DMS53 (cell line): ENCODE results near the gene IQGAP3.
"Not testable (repeated sequence)": the region's sequence is repeated elsewhere in the genome, so short reads cannot be mapped to it uniquely, and the experiment has no call there.

Experiments used
- DNase-seq: peaks from one replicate; lab custom pipeline; 2025; lab: John Stamatoyannopoulos, UW

IQGAP3 gene

DNA sequence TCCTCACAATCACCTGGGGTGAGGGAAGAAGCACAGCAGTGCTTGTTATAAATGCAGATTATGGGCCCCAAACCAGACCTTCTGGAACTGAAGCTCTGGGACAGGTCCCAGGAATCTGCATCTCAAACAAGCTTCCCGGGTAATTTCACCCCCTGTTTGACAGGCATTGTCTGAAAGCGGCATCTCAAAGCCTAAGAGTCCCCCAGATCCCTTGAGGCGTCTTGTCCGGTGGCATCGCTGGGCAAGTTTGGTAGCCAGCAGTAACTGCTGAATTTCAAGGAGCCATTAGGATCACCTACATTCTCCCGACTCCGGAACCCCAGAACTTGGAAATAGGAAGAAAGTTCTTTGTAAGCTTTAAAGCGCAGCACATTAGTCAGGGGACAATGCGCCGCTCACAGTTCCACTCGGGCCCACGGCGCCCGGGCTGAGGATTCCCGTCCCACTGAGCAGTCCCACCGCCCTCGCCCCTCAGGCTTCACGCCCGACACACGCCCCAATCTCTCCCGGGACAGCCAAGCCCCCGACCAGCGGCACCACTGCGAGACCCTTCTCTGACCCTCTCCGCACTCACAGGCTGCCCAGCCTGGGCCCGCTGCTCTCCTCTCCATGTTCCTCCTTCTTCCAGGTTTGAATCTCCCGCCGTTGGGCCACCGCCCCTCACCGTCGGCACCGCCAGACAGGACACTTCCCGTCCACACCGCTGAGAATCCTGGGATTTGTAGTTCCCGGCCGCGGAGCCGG, at the start of gene IQGAP3:
Gene IQGAP3 (minus strand): TSS at position 647 of the 744 bp plus-strand sequence. CDS start 36 bp downstream, at position 611.
- peak; percentile 95 for DNase-seq

DNA sequence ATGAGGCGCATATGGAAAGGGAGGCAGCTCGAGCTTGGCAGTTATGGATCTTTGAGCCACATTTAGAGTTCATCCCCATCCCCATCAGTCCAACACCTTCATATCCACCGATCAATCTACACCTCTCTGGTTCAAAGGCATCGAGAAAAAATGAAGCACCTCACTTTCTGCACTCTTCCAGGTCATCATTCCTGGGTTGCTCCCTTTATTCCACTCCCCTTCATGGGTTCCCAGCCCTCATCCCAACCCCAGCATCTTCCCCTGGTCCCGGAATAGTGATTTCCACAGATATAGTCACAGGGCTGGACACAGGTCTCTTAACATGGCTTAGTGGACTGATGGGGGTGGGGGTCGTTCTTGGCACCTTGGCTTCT, 47.2 kb upstream of the IQGAP3 start:
- DNase-seq, result no peak

DNA sequence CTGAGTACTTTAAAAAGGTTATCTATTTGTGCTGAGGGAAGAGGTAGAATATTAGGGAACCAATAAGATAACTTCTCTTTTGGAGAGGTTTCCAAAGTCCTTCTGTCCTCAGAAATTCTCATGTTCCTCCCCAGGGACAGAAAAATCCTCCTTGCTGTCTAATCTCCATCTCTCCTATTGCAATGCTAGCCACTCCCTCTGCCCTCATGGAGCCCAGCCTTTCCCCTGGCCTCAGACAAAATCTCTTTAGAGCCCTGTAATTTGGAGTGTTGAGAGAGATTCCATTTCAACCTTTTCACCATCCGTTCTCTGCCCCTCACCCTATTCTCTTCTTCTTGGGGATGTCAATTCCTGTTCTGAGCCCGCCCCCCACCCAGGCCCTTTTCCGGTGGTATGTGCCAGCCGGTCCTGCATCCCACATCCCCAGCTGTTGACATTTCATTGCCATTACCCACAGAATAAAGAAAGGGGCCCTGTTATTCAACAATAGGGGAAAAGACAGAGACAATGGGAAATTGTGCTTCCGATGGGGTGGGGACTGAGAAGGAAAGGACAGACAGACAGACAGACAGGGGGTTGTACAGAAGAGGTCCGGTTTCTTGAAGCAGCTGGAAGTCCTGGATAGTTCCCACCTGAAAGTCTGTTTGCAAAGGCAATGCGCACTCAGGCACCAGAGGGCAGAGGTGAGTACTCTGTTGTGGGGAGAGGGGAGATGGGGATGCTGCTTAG, 46.7 kb upstream of the IQGAP3 start, which contains the start of gene HAPLN2:
Gene HAPLN2 (plus strand): TSS at position 563 of the 729 bp plus-strand sequence. CDS start 4,076 bp downstream, outside the sequence.
- peak; percentile 73 for DNase-seq

GRCh38 chr1:156616463-156616862, 44.1 kb upstream of the IQGAP3 start:
- peak; percentile 64 for DNase-seq

DNA sequence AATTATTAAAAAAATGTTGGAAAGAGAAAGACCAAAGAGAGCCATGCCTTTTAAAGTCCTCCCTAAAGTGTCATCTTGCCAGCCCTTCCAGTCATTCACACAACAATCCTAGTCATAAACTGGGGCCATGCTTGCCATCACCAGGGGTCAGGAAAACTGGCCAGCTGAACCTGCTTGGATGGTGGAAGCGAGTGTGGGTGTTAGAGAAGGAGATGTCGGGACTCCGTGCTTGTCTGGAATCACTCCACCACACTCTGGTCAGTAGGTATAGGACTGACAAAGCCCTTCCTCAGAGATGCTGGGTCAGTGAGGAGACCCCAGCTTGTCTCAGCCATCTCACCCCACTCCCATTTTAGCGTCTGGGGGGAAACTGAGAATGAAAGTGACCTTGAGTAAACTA, 43.6 kb upstream of the IQGAP3 start:
- DNase-seq, result no peak

GRCh38 chr1:156612666-156613065, 40.3 kb upstream of the IQGAP3 start:
- DNase-seq, result no peak

DNA sequence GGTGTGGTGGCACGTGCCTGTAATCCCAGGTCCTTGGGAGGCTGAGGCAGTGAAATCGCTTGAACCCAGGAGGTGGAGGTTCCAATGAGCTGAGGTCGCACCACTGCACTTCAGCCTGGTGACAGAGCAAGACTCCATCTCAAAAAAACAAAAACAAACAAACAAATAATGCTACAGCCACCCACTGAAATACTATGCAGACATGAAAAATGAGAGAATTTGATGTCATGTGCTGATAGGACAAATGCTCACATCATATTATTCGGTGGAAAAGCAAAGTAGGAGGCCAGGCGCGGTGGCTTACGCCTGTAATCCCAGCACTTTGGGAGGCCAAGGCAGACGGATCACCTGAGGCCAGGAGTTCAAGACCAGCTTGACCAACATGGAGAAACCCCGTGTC, 37.7 kb upstream of the IQGAP3 start:
- not testable (repeated sequence) for DNase-seq

DNA sequence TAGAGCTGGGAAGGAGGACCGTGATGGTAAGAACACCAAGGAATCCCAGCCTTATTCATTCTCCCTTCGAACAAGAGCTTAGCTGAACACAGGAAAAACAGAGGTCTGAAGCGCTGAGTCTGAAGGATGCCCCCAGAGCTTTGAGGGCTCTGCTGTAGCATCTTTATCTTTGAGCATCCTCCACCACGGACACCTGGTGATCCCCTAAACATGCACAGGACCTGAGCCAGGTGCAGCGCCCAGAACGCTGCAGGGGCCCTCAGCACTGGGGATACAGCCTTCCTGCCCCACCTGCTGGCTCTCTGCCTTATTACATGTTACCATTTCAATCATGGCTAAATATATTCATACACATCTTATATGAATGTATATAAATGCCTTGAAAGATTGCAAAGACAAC, 36.6 kb upstream of the IQGAP3 start:
- DNase-seq, result peak; percentile 83

- peak; percentile 94 for DNase-seq
Measured at GRCh38 chr1:156608036-156608674, 35.8 kb upstream of the IQGAP3 start.

- not testable (repeated sequence) for DNase-seq
Measured at GRCh38 chr1:156607344-156607743, 35.0 kb upstream of the IQGAP3 start.

- DNase-seq, result peak; percentile 54
Measured at GRCh38 chr1:156602557-156602993, 30.2 kb upstream of the IQGAP3 start.

DNA sequence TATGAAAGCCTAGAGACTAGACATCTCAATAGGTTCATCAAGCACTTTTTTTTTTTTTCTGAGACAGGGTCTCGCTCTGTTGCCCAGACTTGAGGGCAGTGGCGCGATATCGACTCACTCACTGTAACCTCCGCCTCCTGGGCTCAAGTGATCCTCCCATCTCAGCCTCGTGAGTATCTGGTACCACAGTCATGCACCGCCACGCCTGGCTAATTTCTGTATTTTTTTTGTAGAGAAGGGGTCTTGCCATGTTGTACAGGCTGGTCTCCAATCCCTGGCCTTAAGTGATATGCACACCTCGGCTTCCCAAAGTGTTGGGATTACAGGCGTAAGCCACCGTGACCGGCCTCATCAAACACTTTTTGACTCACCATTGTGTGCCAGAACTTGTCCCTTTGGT, 29.5 kb upstream of the IQGAP3 start:
- DNase-seq, result no peak

- DNase-seq, result peak; percentile 94
Measured at GRCh38 chr1:156601122-156601830, 28.9 kb upstream of the IQGAP3 start, which contains the start of gene GPATCH4. GPATCH4 (minus strand) TSS chr1:156601479.

GRCh38 chr1:156600733-156601121, 28.4 kb upstream of the IQGAP3 start:
- peak; percentile 69 for DNase-seq

DNA sequence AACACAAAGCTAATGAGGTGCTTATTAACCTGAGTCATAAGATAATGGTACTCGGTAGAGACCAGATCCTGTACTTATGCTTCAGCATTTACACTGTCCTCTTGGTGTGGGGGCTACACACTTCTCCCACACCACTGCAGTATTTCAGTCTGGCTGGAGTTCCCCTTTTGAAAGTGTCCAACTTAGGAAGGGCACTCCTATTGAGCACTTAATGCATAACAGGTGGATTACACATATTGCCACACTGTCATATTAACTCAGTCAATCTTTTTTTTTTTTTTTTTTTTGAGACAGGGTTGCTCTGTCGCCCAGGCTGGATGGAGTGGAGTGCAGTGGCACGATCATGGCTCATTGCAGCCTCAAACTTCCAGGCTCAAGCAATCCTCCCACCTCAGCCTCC, 27.4 kb upstream of the IQGAP3 start:
- DNase-seq, result peak; percentile 70

DNA sequence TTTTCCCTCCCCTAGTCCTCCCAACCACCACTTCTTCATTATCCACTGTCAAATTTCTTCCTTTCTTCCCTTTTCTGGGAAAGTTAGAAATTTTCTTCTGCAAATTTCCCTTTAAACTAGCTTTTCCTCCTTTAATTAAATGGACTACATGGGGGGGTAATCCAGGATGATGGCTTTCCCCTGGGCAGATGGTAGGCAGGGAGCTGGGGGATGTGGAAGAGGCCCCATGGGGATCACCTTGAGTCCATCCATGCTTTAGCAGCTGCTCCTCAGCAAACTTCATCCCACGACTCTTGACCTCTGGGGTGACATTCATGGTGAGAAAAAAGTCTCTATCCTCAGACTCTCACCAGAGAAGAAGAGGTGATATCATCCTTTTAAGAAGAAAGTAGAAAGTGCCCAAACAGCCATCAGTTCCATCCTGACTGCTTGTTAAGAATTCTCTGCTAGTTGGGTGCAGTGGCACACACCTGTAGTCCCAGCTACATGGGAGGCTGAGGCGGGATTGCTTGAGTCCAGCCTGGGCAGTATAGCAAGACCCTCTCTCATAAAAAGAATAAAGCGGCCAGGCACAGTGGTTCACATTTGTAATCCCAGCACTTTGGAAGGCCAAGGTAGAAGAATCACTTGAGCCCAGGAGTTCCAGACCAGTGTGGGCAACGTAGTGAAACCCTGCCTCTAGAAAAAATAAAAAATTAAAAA, 26.5 kb upstream of the IQGAP3 start:
- DNase-seq, result no peak

DNA sequence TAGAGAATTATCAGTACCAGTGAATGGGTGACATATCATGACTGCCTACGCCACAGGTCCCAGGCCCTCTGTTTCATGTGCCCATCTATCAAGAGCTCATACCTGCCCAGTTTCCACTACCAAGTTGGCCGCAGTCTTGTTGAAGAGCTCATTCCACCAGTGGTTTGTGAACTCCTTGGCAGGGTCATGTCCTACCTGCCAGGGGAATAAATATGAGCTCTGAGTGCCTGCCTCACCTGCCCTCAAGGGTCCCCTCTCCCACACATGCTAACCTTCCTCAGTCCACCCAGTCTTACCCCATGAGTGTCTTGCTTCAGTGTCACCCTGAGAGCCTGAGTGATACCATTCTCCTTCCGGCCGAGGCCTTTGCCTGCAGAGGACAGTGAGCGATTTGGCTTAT, 25.8 kb upstream of the IQGAP3 start:
- DNase-seq, result no peak

DNA sequence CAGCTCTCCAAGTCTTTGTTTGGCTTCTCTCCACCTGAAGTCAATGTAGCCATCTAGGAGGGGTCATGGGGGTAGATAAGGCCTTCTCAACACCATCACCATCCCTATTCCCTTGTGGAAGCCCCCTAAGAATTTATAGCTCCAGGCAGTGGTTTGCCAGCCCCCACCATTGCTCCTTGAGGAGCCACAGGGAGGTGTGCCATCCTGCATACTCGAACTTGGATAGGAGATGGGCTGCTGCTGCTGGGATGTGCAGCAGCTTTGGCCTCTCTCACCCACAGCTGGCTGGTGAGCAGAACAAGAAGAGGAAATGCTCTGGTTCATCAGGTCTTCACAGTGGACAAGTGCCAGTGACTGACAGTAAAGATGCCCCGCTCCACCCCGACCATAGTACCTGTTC, 24.1 kb upstream of the IQGAP3 start:
- DNase-seq, result no peak

DNA sequence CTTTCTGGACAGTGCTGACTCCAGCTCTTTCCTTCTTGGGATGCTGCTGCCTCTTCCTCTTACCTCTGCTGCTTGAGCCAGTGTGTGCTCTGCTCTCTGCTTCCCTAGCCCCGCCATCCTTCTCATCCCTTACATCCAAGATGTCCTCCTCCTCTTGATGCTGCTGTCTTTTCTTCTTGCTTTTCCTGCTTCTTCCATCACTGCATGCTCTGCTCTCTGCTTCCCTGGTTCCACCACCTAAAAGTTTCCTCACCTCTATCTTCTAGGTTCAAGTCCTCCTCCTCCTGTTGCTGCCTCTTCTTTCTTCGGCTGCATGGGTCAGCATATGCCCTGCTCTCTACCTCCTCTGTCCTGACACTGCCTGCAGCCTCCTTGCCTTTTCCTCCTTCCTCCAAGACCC, 22.7 kb upstream of the IQGAP3 start:
- DNase-seq, result no peak

- DNase-seq, result peak; percentile 24
Measured at GRCh38 chr1:156594190-156594589, 21.8 kb upstream of the IQGAP3 start.

- DNase-seq, result no peak
Measured at GRCh38 chr1:156593661-156593989, 21.3 kb upstream of the IQGAP3 start.
